ENCODE measurements around the gene USP50.
"Not testable (repeated sequence)": the region's sequence is repeated elsewhere in the genome, so short reads cannot be mapped to it uniquely, and the experiment has no call there.

USP50 gene

DNA sequence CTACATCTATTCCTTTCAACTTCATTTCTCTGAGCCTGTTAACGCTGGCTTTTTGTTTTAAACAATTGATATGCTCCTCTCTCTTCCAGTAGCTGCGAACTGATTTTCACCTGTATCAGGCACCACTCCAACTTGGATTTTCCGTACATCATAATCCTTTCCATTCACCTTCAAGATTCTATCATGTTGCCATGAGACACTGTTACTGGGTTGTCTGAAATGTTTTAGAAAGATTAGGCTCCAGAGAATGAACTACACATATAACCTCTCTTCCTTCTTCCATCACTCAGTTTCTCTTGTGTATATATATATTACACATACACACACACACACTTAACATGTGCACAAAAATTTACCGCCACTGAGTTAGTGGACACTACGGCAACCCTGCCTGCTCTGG lies at the start of gene USP50:
USP50 (minus strand) TSS at position 101 of the 400 bp plus-strand sequence. CDS start 141 bp downstream, outside the sequence.
- Histone ChIP-seq H3K36me3 (ENCODE audit: control insufficient read depth in 1 of 2, insufficient read depth in 2 of 2, low read length in 2 of 2) (no peaks in the 10 kb centered on the region), H3K4me3 (ENCODE audit: low read depth in 1 of 2, low read length in 2 of 2) (no peak within 1 kb of the TSS), H3K9ac (ENCODE audit: low read depth in 1 of 2, low read length in 2 of 2) (no peak within 1 kb of the TSS), H3K9me3 (ENCODE audit: control insufficient read depth in 1 of 2, low read length in 2 of 2) (no peaks in the 10 kb centered on the region), H3K27me3 (ENCODE audit: control insufficient read depth in 1 of 2, insufficient read depth in 2 of 2, low read length in 2 of 2) (no peaks in the 10 kb centered on the region), H3K27ac (ENCODE audit: low read depth, low read length) (no peak within 1 kb of the TSS), H3K4me1 (ENCODE audit: control insufficient read depth in 1 of 2, insufficient read depth in 2 of 2, low read length in 2 of 2) (no peaks in the 10 kb centered on the region)

DNA sequence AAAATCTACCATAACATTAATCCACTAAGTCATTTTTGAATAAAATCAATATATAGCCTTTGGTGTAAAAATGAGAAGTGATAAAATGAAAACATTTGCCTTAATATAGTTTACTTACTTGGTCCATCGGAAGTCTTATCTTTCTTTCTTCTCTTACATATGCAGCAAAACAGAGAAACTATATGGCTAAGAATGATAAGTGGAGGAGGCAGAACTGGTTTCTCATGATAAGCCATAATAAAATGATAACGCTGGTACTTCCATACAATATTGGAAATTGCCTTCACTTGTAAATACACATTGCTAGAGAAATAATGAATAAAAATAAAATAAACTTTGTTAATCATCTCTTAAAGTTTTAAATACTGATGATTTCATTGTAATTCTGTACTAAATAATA lies 47.8 kb upstream of the USP50 start:
- Histone ChIP-seq H3K9me3 (ENCODE audit: control insufficient read depth in 1 of 2, low read length in 2 of 2) (no peaks in the 10 kb centered on the region), H3K36me3 (ENCODE audit: control insufficient read depth in 1 of 2, insufficient read depth in 2 of 2, low read length in 2 of 2) (peaks cover 31 to 69% of the 10 kb centered on the region in 2 donors), H3K27me3 (ENCODE audit: control insufficient read depth in 1 of 2, insufficient read depth in 2 of 2, low read length in 2 of 2) (no peaks in the 10 kb centered on the region), H3K4me3 (ENCODE audit: low read depth in 1 of 2, low read length in 2 of 2) (no peak overlapping the region), H3K4me1 (ENCODE audit: control insufficient read depth in 1 of 2, insufficient read depth in 2 of 2, low read length in 2 of 2) (no peaks in the 10 kb centered on the region), H3K9ac (ENCODE audit: low read depth in 1 of 2, low read length in 2 of 2) (no peak overlapping the region), H3K27ac (ENCODE audit: low read depth, low read length) (no peak overlapping the region)

DNA sequence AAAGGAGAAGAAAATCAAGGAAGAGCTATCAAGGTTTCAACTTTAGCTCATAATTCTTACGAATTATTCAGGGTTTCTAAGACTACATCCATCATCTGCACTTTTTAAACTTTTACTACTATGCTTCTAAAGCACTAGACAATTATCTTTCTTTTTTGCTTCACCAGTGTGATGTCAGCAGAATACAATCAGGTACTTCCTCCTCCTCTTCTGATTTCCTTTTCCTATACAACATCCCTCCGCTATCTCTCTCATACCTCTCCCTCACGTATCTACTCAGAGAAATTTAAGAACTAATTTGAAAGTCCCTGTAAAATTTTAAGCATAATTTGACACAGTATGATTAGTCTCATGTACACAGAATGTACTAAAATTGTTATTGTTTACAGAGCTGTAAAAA lies 47.3 kb upstream of the USP50 start:
- Histone ChIP-seq H3K9ac (ENCODE audit: low read depth in 1 of 2, low read length in 2 of 2) (no peak overlapping the region), H3K4me3 (ENCODE audit: low read depth in 1 of 2, low read length in 2 of 2) (no peak overlapping the region), H3K9me3 (ENCODE audit: control insufficient read depth in 1 of 2, low read length in 2 of 2) (no peaks in the 10 kb centered on the region), H3K27ac (ENCODE audit: low read depth, low read length) (no peak overlapping the region), H3K4me1 (ENCODE audit: control insufficient read depth in 1 of 2, insufficient read depth in 2 of 2, low read length in 2 of 2) (no peaks in the 10 kb centered on the region), H3K27me3 (ENCODE audit: control insufficient read depth in 1 of 2, insufficient read depth in 2 of 2, low read length in 2 of 2) (no peaks in the 10 kb centered on the region), H3K36me3 (ENCODE audit: control insufficient read depth in 1 of 2, insufficient read depth in 2 of 2, low read length in 2 of 2) (peaks cover 32 to 69% of the 10 kb centered on the region in 2 donors)

GRCh38 chr15:50590288-50590687 lies 43.8 kb upstream of the USP50 start:
- H3K27ac ChIP-seq (ENCODE audit: low read depth, low read length), result no peak overlapping the region
- H3K9me3 ChIP-seq (ENCODE audit: control insufficient read depth in 1 of 2, low read length in 2 of 2), result no peaks in the 10 kb centered on the region
- no peak overlapping the region for H3K9ac ChIP-seq (ENCODE audit: low read depth in 1 of 2, low read length in 2 of 2)
- H3K27me3 ChIP-seq (ENCODE audit: control insufficient read depth in 1 of 2, insufficient read depth in 2 of 2, low read length in 2 of 2), result no peaks in the 10 kb centered on the region
- peaks cover 32 to 70% of the 10 kb centered on the region in 2 donors for H3K36me3 ChIP-seq (ENCODE audit: control insufficient read depth in 1 of 2, insufficient read depth in 2 of 2, low read length in 2 of 2)
- H3K4me3 ChIP-seq (ENCODE audit: low read depth in 1 of 2, low read length in 2 of 2), result no peak overlapping the region
- H3K4me1 ChIP-seq (ENCODE audit: control insufficient read depth in 1 of 2, insufficient read depth in 2 of 2, low read length in 2 of 2), result no peaks in the 10 kb centered on the region

DNA sequence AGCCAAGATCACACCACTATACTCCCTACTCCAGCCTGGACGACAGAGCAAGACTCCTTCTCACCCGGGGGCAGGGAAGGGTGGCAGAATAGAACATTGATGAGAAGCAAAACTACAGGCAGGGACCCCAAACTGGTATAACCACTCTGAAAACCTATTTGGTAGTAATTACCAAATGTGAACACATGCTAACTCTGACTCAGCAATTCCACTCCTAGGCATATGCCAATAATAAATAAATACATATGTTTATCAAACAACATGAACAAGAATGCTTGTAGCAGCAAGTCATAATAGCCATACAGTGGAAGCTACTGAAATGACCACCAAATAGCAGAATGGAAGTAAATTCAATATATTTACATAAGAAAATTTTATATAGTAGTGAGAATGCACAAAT lies 31.0 kb upstream of the USP50 start:
- H3K9me3 ChIP-seq (ENCODE audit: control insufficient read depth in 1 of 2, low read length in 2 of 2), result no peaks in the 10 kb centered on the region
- peaks cover 23 to 59% of the 10 kb centered on the region in 2 donors for H3K36me3 ChIP-seq (ENCODE audit: control insufficient read depth in 1 of 2, insufficient read depth in 2 of 2, low read length in 2 of 2)
- no peak overlapping the region for H3K9ac ChIP-seq (ENCODE audit: low read depth in 1 of 2, low read length in 2 of 2)
- H3K4me3 ChIP-seq (ENCODE audit: low read depth in 1 of 2, low read length in 2 of 2), result no peak overlapping the region
- H3K27me3 ChIP-seq (ENCODE audit: control insufficient read depth in 1 of 2, insufficient read depth in 2 of 2, low read length in 2 of 2), result no peaks in the 10 kb centered on the region
- H3K27ac ChIP-seq (ENCODE audit: low read depth, low read length), result no peak overlapping the region
- H3K4me1 ChIP-seq (ENCODE audit: control insufficient read depth in 1 of 2, insufficient read depth in 2 of 2, low read length in 2 of 2), result no peaks in the 10 kb centered on the region

DNA sequence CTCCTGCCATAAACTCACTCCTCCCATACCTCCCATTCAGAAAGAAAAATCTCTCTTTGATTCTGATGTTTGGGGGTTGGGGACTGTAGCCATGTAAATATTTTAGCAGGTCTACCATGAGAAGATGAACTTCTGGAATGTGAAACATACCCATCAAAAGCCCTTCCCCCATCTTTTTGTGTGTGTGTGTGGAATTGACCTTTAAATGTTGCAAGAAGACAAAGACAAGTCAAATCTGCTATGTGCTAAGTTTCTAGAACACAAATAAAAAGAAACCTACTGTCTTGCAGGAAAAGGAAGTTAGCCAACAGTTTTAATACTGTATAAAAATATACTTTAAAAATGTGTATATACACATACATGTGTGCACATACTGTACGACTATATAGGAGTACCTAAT lies 29.7 kb upstream of the USP50 start:
- Histone ChIP-seq H3K4me3 (ENCODE audit: low read depth in 1 of 2, low read length in 2 of 2) (no peak overlapping the region), H3K36me3 (ENCODE audit: control insufficient read depth in 1 of 2, insufficient read depth in 2 of 2, low read length in 2 of 2) (peaks cover 23 to 67% of the 10 kb centered on the region in 2 donors), H3K4me1 (ENCODE audit: control insufficient read depth in 1 of 2, insufficient read depth in 2 of 2, low read length in 2 of 2) (no peaks in the 10 kb centered on the region), H3K9me3 (ENCODE audit: control insufficient read depth in 1 of 2, low read length in 2 of 2) (no peaks in the 10 kb centered on the region), H3K27me3 (ENCODE audit: control insufficient read depth in 1 of 2, insufficient read depth in 2 of 2, low read length in 2 of 2) (no peaks in the 10 kb centered on the region), H3K27ac (ENCODE audit: low read depth, low read length) (no peak overlapping the region), H3K9ac (ENCODE audit: low read depth in 1 of 2, low read length in 2 of 2) (no peak overlapping the region)

DNA sequence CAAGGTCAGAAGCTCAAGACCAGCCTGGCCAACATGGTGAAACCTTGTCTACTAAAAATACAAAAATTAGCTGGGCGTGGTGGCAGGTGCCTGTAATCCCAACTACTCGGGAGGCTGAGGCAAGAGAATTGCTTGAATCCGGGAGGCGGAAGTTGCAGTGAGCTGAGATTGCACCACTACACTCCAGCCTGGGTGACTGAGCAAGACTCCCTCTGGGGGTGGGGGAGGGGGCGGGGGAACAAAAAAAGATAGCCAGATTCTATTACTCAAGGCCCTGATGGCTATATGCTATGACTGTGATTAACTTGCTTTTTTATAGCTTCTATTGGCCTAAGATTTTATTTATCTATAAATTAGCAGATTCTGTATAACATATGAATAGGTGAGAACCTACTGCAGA lies 27.4 kb upstream of the USP50 start:
- H3K36me3 ChIP-seq (ENCODE audit: control insufficient read depth in 1 of 2, insufficient read depth in 2 of 2, low read length in 2 of 2), result peaks cover 19 to 64% of the 10 kb centered on the region in 2 donors
- not testable (repeated sequence) for H3K9me3 ChIP-seq (ENCODE audit: control insufficient read depth in 1 of 2, low read length in 2 of 2); H3K27me3 ChIP-seq (ENCODE audit: control insufficient read depth in 1 of 2, insufficient read depth in 2 of 2, low read length in 2 of 2); H3K4me1 ChIP-seq (ENCODE audit: control insufficient read depth in 1 of 2, insufficient read depth in 2 of 2, low read length in 2 of 2); H3K9ac ChIP-seq (ENCODE audit: low read depth in 1 of 2, low read length in 2 of 2); H3K27ac ChIP-seq (ENCODE audit: low read depth, low read length); H3K4me3 ChIP-seq (ENCODE audit: low read depth in 1 of 2, low read length in 2 of 2)

DNA sequence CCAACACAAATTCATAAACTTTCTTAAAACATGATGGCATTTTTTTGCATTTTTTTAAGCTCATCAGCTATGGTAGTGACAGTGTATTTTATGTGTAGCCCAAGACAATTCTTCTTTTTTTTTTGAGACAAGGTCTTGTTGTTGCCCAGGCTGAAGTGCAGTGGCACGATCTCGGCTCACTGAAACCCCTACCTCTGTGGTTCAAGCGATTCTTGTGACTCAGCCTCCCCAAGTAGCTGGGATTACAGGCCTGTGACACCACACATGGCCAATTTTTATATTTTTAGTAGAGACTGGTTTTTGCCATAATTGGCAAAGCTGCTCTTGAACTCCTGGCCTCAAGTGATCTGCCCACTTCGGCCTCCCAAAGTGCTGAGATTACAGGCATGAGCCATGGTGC lies 17.3 kb upstream of the USP50 start:
- H3K36me3 ChIP-seq (ENCODE audit: control insufficient read depth in 1 of 2, insufficient read depth in 2 of 2, low read length in 2 of 2), result peaks cover 11 to 45% of the 10 kb centered on the region in 2 donors

DNA sequence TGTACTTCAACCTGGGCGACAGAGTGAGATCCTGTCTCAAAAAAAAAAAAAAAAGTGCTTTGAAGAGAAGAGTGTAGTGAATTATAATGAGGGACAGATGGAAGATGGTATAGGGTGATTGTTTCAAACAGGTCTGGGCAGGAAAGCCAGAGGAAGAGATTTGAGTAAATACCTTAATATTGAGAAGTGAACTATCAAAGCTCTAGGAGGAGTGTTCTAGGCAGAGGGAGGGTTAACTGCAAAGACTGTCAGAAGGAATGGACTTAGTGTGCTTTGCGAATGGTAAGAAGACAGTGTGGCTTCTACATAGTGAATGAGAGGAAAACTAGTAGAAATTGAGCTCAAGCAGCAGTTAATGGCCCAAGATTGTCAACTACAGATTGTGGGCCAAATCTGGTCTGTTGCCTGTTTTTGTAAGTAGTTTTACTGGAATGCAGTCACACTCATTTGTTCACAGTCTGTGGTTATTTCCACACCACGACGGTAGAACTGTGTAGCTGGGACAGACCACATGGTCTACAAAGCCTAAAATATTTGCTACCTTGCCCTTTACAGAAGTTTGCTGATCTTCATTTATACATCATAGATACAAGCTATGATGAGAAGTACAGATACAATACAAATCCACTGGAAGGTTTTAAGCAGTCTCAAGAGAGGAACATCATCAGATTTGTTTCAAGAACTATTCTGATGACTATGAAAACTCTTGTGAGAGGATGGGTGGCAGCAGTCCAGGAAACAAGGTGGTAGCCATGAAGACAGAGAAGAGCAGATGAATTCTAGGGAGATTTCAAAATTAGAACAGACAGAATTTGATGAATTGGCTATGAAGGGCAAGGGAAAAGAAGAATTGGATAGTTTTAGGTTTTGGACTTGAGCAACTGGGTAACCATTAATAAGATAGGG lies 16.5 kb upstream of the USP50 start:
- no peak overlapping the region for H3K9ac ChIP-seq (ENCODE audit: low read depth in 1 of 2, low read length in 2 of 2)
- no peaks in the 10 kb centered on the region for H3K27me3 ChIP-seq (ENCODE audit: control insufficient read depth in 1 of 2, insufficient read depth in 2 of 2, low read length in 2 of 2)
- H3K27ac ChIP-seq (ENCODE audit: low read depth, low read length), result no peak overlapping the region
- no peaks in the 10 kb centered on the region for H3K9me3 ChIP-seq (ENCODE audit: control insufficient read depth in 1 of 2, low read length in 2 of 2)
- H3K4me1 ChIP-seq (ENCODE audit: control insufficient read depth in 1 of 2, insufficient read depth in 2 of 2, low read length in 2 of 2), result no peaks in the 10 kb centered on the region
- peaks cover 11 to 45% of the 10 kb centered on the region in 2 donors for H3K36me3 ChIP-seq (ENCODE audit: control insufficient read depth in 1 of 2, insufficient read depth in 2 of 2, low read length in 2 of 2)
- no peak overlapping the region for H3K4me3 ChIP-seq (ENCODE audit: low read depth in 1 of 2, low read length in 2 of 2)

More for the DNA sequence above, 17.3 kb upstream of the USP50 start:
- H3K27ac ChIP-seq (ENCODE audit: low read depth, low read length), result no peak overlapping the region
- no peak overlapping the region for H3K4me3 ChIP-seq (ENCODE audit: low read depth in 1 of 2, low read length in 2 of 2)
- H3K27me3 ChIP-seq (ENCODE audit: control insufficient read depth in 1 of 2, insufficient read depth in 2 of 2, low read length in 2 of 2), result no peaks in the 10 kb centered on the region
- H3K9ac ChIP-seq (ENCODE audit: low read depth in 1 of 2, low read length in 2 of 2), result no peak overlapping the region
- no peaks in the 10 kb centered on the region for H3K4me1 ChIP-seq (ENCODE audit: control insufficient read depth in 1 of 2, insufficient read depth in 2 of 2, low read length in 2 of 2)
- no peaks in the 10 kb centered on the region for H3K9me3 ChIP-seq (ENCODE audit: control insufficient read depth in 1 of 2, low read length in 2 of 2)

DNA sequence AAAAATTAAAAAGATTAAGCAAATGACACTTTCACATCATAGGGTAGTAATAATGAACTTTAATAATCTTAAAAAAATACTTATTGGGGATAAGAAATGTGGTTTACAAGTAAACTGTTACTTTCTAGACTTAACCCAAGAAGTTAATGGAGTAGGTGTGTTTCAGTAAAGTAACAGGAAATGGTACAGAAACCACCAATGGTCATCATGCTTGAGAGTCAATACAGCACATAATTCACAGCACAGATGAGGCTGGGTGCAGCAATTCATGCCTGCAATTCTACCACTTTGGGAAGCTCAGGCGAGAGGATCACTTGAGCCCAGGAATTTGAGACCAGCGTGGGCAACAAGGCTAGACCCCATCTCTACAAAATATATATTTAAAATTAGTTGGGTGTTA lies 11.5 kb upstream of the USP50 start:
- H3K9me3 ChIP-seq (ENCODE audit: control insufficient read depth in 1 of 2, low read length in 2 of 2), result no peaks in the 10 kb centered on the region
- peaks cover 3 to 26% of the 10 kb centered on the region in 2 donors for H3K36me3 ChIP-seq (ENCODE audit: control insufficient read depth in 1 of 2, insufficient read depth in 2 of 2, low read length in 2 of 2)
- H3K4me3 ChIP-seq (ENCODE audit: low read depth in 1 of 2, low read length in 2 of 2), result no peak overlapping the region
- no peaks in the 10 kb centered on the region for H3K27me3 ChIP-seq (ENCODE audit: control insufficient read depth in 1 of 2, insufficient read depth in 2 of 2, low read length in 2 of 2)
- H3K4me1 ChIP-seq (ENCODE audit: control insufficient read depth in 1 of 2, insufficient read depth in 2 of 2, low read length in 2 of 2), result no peaks in the 10 kb centered on the region
- H3K27ac ChIP-seq (ENCODE audit: low read depth, low read length), result no peak overlapping the region
- H3K9ac ChIP-seq (ENCODE audit: low read depth in 1 of 2, low read length in 2 of 2), result no peak overlapping the region
